ENCODE measurements around the gene WDR5.
A peak's percentile ranks its signal among the peaks of the same experiment; 100 is the strongest.

- TF ChIP-seq CTCF (IDR thresholded peaks at IDR 0.05): peak in 1 of 3 experiments; percentile 16
- no peak for TF ChIP-seq POLR2A (IDR thresholded peaks at IDR 0.05)
These were observed at the start of gene WDR5 for GRCh38 chr9:134135343-134136117.

All from testis (tissue), 2 donors.